ENCODE results near the gene MDK. TPM values are rescaled to one million over a fixed set of nuclear protein-coding genes. Genes with fewer than 3 reads are reported as not detected.
"Not testable (repeated sequence)": the region's sequence is repeated elsewhere in the genome, so short reads cannot be mapped to it uniquely, and the experiment has no call there.

The MDK gene
- total and polyA plus RNA-seq, 2 experiments from 2014 or later, result 562 to 1,225 TPM

DNA sequence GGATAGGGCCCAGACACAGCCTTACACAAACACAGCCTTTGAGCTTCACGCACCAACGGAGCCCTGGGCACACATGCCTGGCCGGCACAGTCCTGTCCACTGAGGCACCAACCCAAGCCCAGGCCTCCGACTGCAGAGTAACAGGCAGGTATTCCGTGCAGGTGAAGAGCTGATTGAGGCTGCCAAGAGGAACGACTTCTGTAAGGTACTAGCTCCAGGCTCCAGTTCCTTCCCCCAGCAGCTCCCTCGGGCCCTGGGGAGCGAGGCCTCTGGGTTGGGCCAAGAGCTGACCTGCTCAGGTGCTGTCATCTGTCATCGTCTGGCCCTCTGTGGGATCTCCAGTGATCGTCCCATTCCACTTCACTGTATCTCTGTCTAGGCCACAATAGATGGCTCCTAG is 3.2 kb upstream of the MDK start:
- TF ChIP-seq, protein P1, sequence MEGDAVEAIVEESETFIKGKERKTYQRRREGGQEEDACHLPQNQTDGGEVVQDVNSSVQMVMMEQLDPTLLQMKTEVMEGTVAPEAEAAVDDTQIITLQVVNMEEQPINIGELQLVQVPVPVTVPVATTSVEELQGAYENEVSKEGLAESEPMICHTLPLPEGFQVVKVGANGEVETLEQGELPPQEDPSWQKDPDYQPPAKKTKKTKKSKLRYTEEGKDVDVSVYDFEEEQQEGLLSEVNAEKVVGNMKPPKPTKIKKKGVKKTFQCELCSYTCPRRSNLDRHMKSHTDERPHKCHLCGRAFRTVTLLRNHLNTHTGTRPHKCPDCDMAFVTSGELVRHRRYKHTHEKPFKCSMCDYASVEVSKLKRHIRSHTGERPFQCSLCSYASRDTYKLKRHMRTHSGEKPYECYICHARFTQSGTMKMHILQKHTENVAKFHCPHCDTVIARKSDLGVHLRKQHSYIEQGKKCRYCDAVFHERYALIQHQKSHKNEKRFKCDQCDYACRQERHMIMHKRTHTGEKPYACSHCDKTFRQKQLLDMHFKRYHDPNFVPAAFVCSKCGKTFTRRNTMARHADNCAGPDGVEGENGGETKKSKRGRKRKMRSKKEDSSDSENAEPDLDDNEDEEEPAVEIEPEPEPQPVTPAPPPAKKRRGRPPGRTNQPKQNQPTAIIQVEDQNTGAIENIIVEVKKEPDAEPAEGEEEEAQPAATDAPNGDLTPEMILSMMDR (IDR thresholded peaks at IDR 0.05; ENCODE audit: poor library complexity), result no peak
- TF ChIP-seq EZH2phosphoT487 (IDR thresholded peaks at IDR 0.05; ENCODE audit: low read depth, severe bottlenecking, unreplicated experiment) (no peak), EZH2 (IDR thresholded peaks at IDR 0.05; ENCODE audit: borderline replicate concordance) (no peak)
- peaks cover 4% of the 10 kb centered on the region for H4K20me1 ChIP-seq (ENCODE audit: insufficient read depth, poor library complexity, severe bottlenecking)
- H3K4me2 ChIP-seq, result no peak overlapping the region
- no peak for DNase-seq (ENCODE audit: low spot score)
- no peaks in the 10 kb centered on the region for H3K9me3 ChIP-seq (ENCODE audit: low read depth)
- H3K4me3 ChIP-seq, result no peak overlapping the region
- peaks cover 13% of the 10 kb centered on the region for H3K79me2 ChIP-seq
- H3K27me3 ChIP-seq, result no peaks in the 10 kb centered on the region
- H3K36me3 ChIP-seq (replicated peaks; ENCODE audit: insufficient read depth, low read depth), result no peaks in the 10 kb centered on the region
- H3K9me2 ChIP-seq (replicated peaks; ENCODE audit: insufficient read depth), result no peaks in the 10 kb centered on the region
- no peak overlapping the region for H2AFZ ChIP-seq
- peaks cover 27% of the 10 kb centered on the region for H3K4me1 ChIP-seq (ENCODE audit: insufficient read depth)
- H3K27ac ChIP-seq, result no peak overlapping the region
- WGBS (ENCODE audit: low lambda C conversion rate, missing lambda C conversion rate), result 81% methylated on average over 10 of the region's 10 CpGs

GRCh38 chr11:46378811-46379481 is 2.5 kb upstream of the MDK start:
- DNase-seq (ENCODE audit: low spot score), result no peak
- 85% methylated on average over 20 of the region's 20 CpGs for WGBS (ENCODE audit: low lambda C conversion rate, missing lambda C conversion rate)
- H4K20me1 ChIP-seq (ENCODE audit: insufficient read depth, poor library complexity, severe bottlenecking), result peaks cover 8% of the 10 kb centered on the region
- peak overlapping the region; percentile 96 for H3K4me2 ChIP-seq
- TF ChIP-seq EZH2 (IDR thresholded peaks at IDR 0.05; ENCODE audit: borderline replicate concordance), result no peak
- H3K9me2 ChIP-seq (replicated peaks; ENCODE audit: insufficient read depth), result no peaks in the 10 kb centered on the region
- H3K79me2 ChIP-seq, result peaks cover 14% of the 10 kb centered on the region
- peaks cover 27% of the 10 kb centered on the region for H3K4me1 ChIP-seq (ENCODE audit: insufficient read depth)
- no peak overlapping the region for H2AFZ ChIP-seq
- H3K36me3 ChIP-seq (replicated peaks; ENCODE audit: insufficient read depth, low read depth), result no peaks in the 10 kb centered on the region
- H3K4me3 ChIP-seq, result no peak overlapping the region
- no peaks in the 10 kb centered on the region for H3K9me3 ChIP-seq (ENCODE audit: low read depth)
- no peaks in the 10 kb centered on the region for H3K27me3 ChIP-seq
- H3K27ac ChIP-seq, result peak overlapping the region; percentile 99

- H3K36me3 ChIP-seq (replicated peaks; ENCODE audit: insufficient read depth, low read depth); H2AFZ ChIP-seq; H3K9me3 ChIP-seq (ENCODE audit: low read depth); H3K4me3 ChIP-seq; H4K20me1 ChIP-seq (ENCODE audit: insufficient read depth, poor library complexity, severe bottlenecking); H3K9me2 ChIP-seq (replicated peaks; ENCODE audit: insufficient read depth); H3K27me3 ChIP-seq: not testable (repeated sequence)
- Histone ChIP-seq H3K4me2 (peak overlapping the region; percentile 96), H3K27ac (peak overlapping the region; percentile 99), H3K4me1 (ENCODE audit: insufficient read depth) (peaks cover 27% of the 10 kb centered on the region), H3K79me2 (peaks cover 14% of the 10 kb centered on the region)
- 19% methylated on average over 30 of the region's 36 CpGs for WGBS (ENCODE audit: low lambda C conversion rate, missing lambda C conversion rate)
- peak; percentile 77 for DNase-seq (ENCODE audit: low spot score)
Measured at GRCh38 chr11:46379482-46380293, 1.8 kb upstream of the MDK start.

DNA sequence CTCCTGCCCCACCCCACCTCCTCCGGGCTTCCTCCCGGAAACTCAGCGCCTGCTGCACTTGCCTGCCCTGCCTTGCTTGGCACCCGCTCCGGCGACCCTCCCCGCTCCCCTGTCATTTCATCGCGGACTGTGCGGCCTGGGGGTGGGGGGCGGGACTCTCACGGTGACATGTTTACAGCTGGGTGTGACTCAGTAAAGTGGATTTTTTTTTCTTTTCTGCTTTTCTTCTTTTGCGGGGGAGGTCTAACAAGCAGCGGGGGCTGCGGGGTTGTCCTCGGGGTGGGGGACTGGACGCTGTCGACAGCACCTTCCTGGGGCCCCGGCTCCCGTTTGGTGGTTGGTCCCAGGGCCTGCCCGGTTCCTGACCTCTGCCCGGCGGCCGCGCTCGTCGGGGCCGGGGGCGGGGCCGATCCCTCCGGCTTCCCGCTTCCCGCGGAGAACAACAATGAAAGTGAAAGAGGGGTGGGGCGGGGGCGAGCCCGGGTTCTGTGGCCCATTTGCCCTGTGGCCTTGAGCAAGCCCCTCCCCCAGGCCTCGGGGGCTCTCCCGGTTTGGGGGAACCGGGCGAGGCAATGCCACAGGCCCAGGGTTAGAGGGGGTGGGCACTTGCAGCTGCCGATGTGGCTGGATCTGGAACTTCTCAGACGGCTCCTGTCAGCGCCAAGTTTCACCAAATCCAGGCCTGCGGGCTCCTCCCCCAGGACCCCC is 975 bp upstream of the MDK start:
- H3K36me3 ChIP-seq (replicated peaks; ENCODE audit: insufficient read depth, low read depth), result no peaks in the 10 kb centered on the region
- H3K9me2 ChIP-seq (replicated peaks; ENCODE audit: insufficient read depth), result no peaks in the 10 kb centered on the region
- peak overlapping the region; percentile 96 for H3K4me2 ChIP-seq
- H3K27me3 ChIP-seq, result no peaks in the 10 kb centered on the region
- H3K79me2 ChIP-seq, result peaks cover 14% of the 10 kb centered on the region
- peak overlapping the region; percentile 88 for H2AFZ ChIP-seq
- peaks cover 8% of the 10 kb centered on the region for H4K20me1 ChIP-seq (ENCODE audit: insufficient read depth, poor library complexity, severe bottlenecking)
- no peaks in the 10 kb centered on the region for H3K9me3 ChIP-seq (ENCODE audit: low read depth)
- H3K4me3 ChIP-seq, result peak overlapping the region; percentile 70
- no peak for TF ChIP-seq EZH2 (IDR thresholded peaks at IDR 0.05; ENCODE audit: borderline replicate concordance)
- TF ChIP-seq EZH2phosphoT487 (IDR thresholded peaks at IDR 0.05; ENCODE audit: low read depth, severe bottlenecking, unreplicated experiment), result no peak
- TF ChIP-seq, protein P1 (IDR thresholded peaks at IDR 0.05; ENCODE audit: poor library complexity), result no peak
- peak; percentile 79 for DNase-seq (ENCODE audit: low spot score)
- peak overlapping the region; percentile 99 for H3K27ac ChIP-seq
- H3K4me1 ChIP-seq (ENCODE audit: insufficient read depth), result peaks cover 27% of the 10 kb centered on the region
- WGBS (ENCODE audit: low lambda C conversion rate, missing lambda C conversion rate), result 3% methylated on average over 20 of the region's 45 CpGs
